ENCODE measurements around the gene ZKSCAN5. TPM values are rescaled to one million over a fixed set of nuclear protein-coding genes. Genes with fewer than 3 reads are reported as not detected.
"Not testable (repeated sequence)": the region's sequence is repeated elsewhere in the genome, so short reads cannot be mapped to it uniquely, and the experiment has no call there.

ZKSCAN5 gene
- total RNA-seq, 1 donor from 2014 or later, result 6.2 TPM

GRCh38 chr7:99543916-99544315 is 39.5 kb downstream of the ZKSCAN5 start:
- no peak for TF ChIP-seq CTCF (IDR thresholded peaks at IDR 0.05)
- H3K4me3 ChIP-seq, result no peak overlapping the region
- ATAC-seq, result no peak
- peaks cover 30% of the 10 kb centered on the region for H3K9me3 ChIP-seq
- peaks cover 14% of the 10 kb centered on the region for H3K36me3 ChIP-seq
- intact Hi-C loops (cut with DNase I), result loop anchor here (10.0 kb wide), 1 partner anchor 59 kb away; no protein-coding TSS in a partner anchor
- no peak overlapping the region for H3K27ac ChIP-seq
- no peaks in the 10 kb centered on the region for H3K4me1 ChIP-seq
- H3K27me3 ChIP-seq (ENCODE audit: low read depth), result no peaks in the 10 kb centered on the region
- no peak for DNase-seq

- intact Hi-C loops (cut with DNase I), result loop anchor here (10.0 kb wide), 1 partner anchor 61 kb away; no protein-coding TSS in a partner anchor
- DNase-seq; H3K27me3 ChIP-seq (ENCODE audit: low read depth); H3K27ac ChIP-seq; H3K4me1 ChIP-seq; ATAC-seq; H3K4me3 ChIP-seq: not testable (repeated sequence)
- H3K9me3 ChIP-seq, result peaks cover 20% of the 10 kb centered on the region
- H3K36me3 ChIP-seq, result peaks cover 14% of the 10 kb centered on the region
These were observed 40.8 kb downstream of the ZKSCAN5 start for GRCh38 chr7:99545308-99545707.

GRCh38 chr7:99549545-99549944 is 45.1 kb downstream of the ZKSCAN5 start:
- not testable (repeated sequence) for H3K4me3 ChIP-seq; DNase-seq; H3K27me3 ChIP-seq (ENCODE audit: low read depth); ATAC-seq; H3K9me3 ChIP-seq; H3K27ac ChIP-seq
- peaks cover 19% of the 10 kb centered on the region for H3K36me3 ChIP-seq
- intact Hi-C loops (cut with DNase I), result loop anchor here (10.0 kb wide), 1 partner anchor 65 kb away; no protein-coding TSS in a partner anchor
- H3K4me1 ChIP-seq, result peaks cover 16% of the 10 kb centered on the region

DNA sequence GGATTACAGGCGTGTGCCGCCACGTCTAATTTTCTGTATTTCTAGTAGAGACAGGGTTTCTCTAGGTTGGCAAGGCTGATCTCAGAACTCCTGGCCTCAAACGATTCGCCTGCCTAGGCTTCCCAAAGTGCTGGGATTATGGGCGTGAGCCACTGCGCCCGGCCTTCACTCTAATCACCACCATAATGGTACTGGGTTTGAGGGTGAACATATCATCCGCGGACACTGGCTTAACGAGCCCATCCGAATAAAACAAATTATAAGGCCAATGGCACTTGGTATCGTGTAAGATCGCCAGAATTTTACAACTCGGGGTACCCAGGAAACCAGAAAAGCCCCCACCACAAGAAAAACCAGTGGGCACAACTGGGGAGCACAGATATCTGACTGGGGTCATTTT is 46.9 kb downstream of the ZKSCAN5 start:
- no peak for TF ChIP-seq CTCF (IDR thresholded peaks at IDR 0.05)
- intact Hi-C loops (cut with DNase I), result no loop called here
- Histone ChIP-seq H3K27ac (peak overlapping the region; percentile 85), H3K36me3 (peaks cover 27% of the 10 kb centered on the region), H3K9me3 (no peaks in the 10 kb centered on the region), H3K4me1 (peaks cover 19% of the 10 kb centered on the region), H3K4me3 (peak overlapping the region; percentile 76), H3K27me3 (ENCODE audit: low read depth) (no peaks in the 10 kb centered on the region)
- peak; percentile 35 to 46 for ATAC-seq
- DNase-seq, result no peak

- Histone ChIP-seq H3K4me3 (peak within 1 kb of the TSS; percentile 76), H3K27me3 (ENCODE audit: low read depth) (no peaks in the 10 kb centered on the region), H3K36me3 (peaks cover 33% of the 10 kb centered on the region), H3K9me3 (no peaks in the 10 kb centered on the region), H3K27ac (peak within 1 kb of the TSS; percentile 85), H3K4me1 (peaks cover 25% of the 10 kb centered on the region)
- TF ChIP-seq CTCF (IDR thresholded peaks at IDR 0.05), result no peak
- intact Hi-C loops (cut with DNase I), result no loop called here
- DNase-seq, result peak; percentile 92
- peak; percentile 96 to 100 for ATAC-seq
These were observed 47.5 kb downstream of the ZKSCAN5 start, which contains the start of gene FAM200A for GRCh38 chr7:99551767-99552463. TSS of gene FAM200A (minus strand) at chr7:99552114. CDS start at chr7:99548407, 3,707 bp downstream.

DNA sequence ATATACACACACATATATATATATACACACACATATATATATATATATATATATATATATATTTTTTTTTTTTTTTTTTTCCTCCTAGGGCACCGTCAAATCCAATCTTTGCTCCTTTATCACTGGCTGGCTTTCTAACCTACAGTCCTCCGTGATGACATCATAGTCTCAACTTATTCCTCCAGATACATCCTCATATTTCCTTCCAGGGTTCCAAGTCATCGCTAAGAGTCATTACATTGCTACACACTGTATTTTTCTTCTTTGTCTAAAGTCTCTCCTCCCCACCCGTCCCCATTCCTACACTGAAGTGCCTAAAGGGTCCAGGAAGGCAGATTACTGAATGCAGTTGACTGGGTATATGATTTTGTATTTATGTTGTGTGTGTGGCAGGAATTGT is 48.6 kb downstream of the ZKSCAN5 start:
- no peak for TF ChIP-seq CTCF (IDR thresholded peaks at IDR 0.05)
- no peak overlapping the region for H3K27ac ChIP-seq
- intact Hi-C loops (cut with DNase I), result no loop called here
- H3K4me1 ChIP-seq, result peaks cover 33% of the 10 kb centered on the region
- H3K9me3 ChIP-seq, result no peaks in the 10 kb centered on the region
- ATAC-seq (no peak), DNase-seq (no peak)
- no peak overlapping the region for H3K4me3 ChIP-seq
- H3K27me3 ChIP-seq (ENCODE audit: low read depth), result no peaks in the 10 kb centered on the region
- H3K36me3 ChIP-seq, result peaks cover 29% of the 10 kb centered on the region

Data from lower lobe of right lung (tissue), 2 donors.